Stomach smooth muscle (tissue), 2 donors: ENCODE measurements around the gene XIAP.
"Not testable (repeated sequence)": the region's sequence is repeated elsewhere in the genome, so short reads cannot be mapped to it uniquely, and the experiment has no call there.

Experiments
- H3K27ac ChIP-seq: one replicate; pipeline ENCODE4 v1.7.0; 2013; ENCODE audit warnings: mild to moderate bottlenecking, low read length, inconsistent platforms
- H3K27me3 ChIP-seq, 2 donors: one replicate each; pipeline ENCODE4 v1.7.0; 2013; ENCODE audit warnings: low read length in 2 of 2; ENCODE audit not compliant: insufficient read depth in 2 of 2, control insufficient read depth in 1 of 2
- H3K36me3 ChIP-seq, 2 donors: one replicate each; pipeline ENCODE4 v1.7.0; 2013; ENCODE audit warnings: low read length in 2 of 2; ENCODE audit not compliant: control insufficient read depth in 2 of 2, insufficient read depth in 2 of 2
- H3K4me1 ChIP-seq: one replicate; pipeline ENCODE4 v1.7.0; 2013; ENCODE audit warnings: low read length; ENCODE audit not compliant: control insufficient read depth, insufficient read depth
- H3K4me3 ChIP-seq, 2 donors: one replicate each; pipeline ENCODE4 v1.7.0; 2013; ENCODE audit warnings: low read length in 2 of 2
- H3K9ac ChIP-seq, 2 donors: one replicate each; pipeline ENCODE4 v1.7.0; 2013; ENCODE audit warnings: low read length in 2 of 2, mild to moderate bottlenecking in 1 of 2
- H3K9me3 ChIP-seq, 2 donors: one replicate each; pipeline ENCODE4 v1.7.0; 2013; ENCODE audit warnings: low read length in 2 of 2; ENCODE audit not compliant: control insufficient read depth in 2 of 2
- donor health status: healthy.
- donor health status: Pancreatic carcinoma.

XIAP gene

DNA sequence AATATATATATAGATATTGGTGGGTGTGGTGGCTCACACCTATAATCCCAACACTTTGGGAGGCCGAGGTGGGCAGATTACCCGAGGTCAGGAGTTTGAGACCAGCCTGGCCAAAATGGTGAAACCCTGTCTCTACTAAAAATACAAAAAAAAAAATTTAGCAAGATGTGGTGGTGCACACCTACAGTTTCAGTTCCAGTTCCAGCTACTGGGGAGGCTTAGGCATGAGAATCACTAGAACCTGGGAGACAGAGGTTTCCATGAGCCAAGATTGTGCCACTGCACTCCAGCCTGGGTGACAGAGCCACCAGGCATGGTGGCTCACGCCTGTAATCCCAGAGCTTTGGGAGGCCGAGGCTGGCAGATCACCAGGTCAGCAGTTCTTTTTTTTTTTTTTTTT, 14.7 kb upstream of the XIAP start:
- H3K4me1 ChIP-seq, H3K36me3 ChIP-seq, H3K9me3 ChIP-seq, H3K27me3 ChIP-seq, H3K9ac ChIP-seq, H3K4me3 ChIP-seq, H3K27ac ChIP-seq: not testable (repeated sequence)

DNA sequence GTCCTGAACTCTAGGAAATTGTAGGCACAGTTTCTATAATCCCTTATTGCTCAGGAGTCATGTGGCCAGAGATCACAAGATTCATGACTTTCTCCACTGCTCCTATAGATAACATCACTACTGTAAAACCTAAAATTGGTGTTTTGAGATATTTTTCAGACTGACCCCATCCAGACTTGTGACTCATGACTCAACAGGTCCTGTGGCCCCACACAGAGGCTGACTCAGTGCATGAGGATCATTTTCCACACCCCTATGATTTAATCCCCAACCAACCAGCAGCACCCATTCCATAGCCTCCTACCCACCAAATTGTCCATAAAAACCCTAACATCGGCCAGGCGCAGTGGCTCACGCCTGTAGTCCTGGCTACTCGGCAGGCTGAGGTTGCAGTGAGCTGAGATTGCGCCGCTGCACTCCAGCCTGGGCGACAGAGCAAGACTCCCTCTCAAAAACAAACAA, 13.2 kb upstream of the XIAP start:
- H3K4me3 ChIP-seq, result no peak overlapping the region
- H3K27ac ChIP-seq, result no peak overlapping the region
- H3K27me3 ChIP-seq, result no peaks in the 10 kb centered on the region
- H3K4me1 ChIP-seq, result no peaks in the 10 kb centered on the region
- H3K9ac ChIP-seq, result no peak overlapping the region
- no peaks in the 10 kb centered on the region for H3K36me3 ChIP-seq
- no peaks in the 10 kb centered on the region for H3K9me3 ChIP-seq

DNA sequence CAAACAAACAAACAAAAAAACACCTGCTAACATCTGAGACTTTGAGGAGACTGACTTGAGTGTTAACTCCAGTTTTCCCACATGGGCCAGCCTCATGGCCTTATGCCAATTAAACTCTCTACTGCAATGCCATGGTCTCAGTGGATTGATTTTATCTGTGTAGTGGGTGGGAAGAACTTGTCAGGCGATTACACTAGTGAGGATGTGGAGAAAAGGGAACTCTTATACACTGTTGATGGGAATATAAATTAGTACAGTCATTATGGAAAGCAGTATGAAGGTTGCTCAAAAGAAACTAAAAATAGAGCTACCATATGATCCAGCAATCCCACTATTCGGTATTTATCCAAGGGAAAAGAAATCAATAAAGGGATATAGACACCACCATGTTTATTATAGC, 12.8 kb upstream of the XIAP start:
- Histone ChIP-seq H3K9ac (no peak overlapping the region), H3K4me1 (no peaks in the 10 kb centered on the region), H3K36me3 (no peaks in the 10 kb centered on the region), H3K9me3 (no peaks in the 10 kb centered on the region), H3K4me3 (no peak overlapping the region), H3K27me3 (no peaks in the 10 kb centered on the region), H3K27ac (no peak overlapping the region)

DNA sequence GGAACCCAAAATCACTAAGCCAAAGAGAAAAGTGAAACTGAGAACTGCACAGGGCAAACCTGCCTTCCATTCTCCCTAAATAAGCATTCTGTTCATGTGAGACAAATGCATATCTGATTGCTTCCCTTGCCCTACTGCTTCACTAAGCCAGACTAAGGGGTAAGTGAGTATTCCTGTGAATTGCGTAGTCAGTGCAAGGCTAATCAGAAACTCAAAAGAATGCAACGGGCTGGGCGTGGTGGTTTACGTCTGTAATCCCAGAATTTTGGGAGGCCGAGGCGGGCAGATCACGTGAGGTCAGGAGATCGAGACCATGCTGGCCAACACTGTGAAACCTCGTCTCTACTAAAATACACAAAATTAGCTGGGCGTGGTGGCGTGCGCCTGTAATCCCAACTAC, 10.8 kb upstream of the XIAP start:
- no peaks in the 10 kb centered on the region for H3K9me3 ChIP-seq
- H3K36me3 ChIP-seq, result no peaks in the 10 kb centered on the region
- H3K27me3 ChIP-seq, result no peaks in the 10 kb centered on the region
- no peak overlapping the region for H3K27ac ChIP-seq
- H3K9ac ChIP-seq, result no peak overlapping the region
- H3K4me3 ChIP-seq, result no peak overlapping the region
- H3K4me1 ChIP-seq, result no peaks in the 10 kb centered on the region

DNA sequence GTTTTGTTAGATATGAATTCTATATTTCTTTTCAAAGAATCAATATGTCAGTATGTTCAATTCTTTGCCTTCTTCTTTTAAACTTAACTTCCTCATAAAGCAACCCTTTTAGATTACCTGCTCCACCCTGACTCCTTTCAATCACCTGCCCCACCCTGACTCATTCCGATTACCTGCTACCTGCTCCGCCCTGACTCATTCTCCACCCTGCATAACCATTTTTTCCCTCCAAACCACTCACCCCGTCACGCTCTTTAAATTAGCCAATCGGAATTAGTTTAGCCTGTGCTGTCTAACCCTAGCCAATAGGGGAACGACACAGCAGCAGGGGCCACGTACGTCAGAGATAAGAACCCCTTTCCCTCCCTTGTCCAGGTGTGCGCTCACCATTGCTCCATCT, 9.9 kb upstream of the XIAP start:
- not testable (repeated sequence) for H3K27me3 ChIP-seq, H3K27ac ChIP-seq, H3K9ac ChIP-seq, H3K4me3 ChIP-seq, H3K9me3 ChIP-seq, H3K4me1 ChIP-seq, H3K36me3 ChIP-seq

DNA sequence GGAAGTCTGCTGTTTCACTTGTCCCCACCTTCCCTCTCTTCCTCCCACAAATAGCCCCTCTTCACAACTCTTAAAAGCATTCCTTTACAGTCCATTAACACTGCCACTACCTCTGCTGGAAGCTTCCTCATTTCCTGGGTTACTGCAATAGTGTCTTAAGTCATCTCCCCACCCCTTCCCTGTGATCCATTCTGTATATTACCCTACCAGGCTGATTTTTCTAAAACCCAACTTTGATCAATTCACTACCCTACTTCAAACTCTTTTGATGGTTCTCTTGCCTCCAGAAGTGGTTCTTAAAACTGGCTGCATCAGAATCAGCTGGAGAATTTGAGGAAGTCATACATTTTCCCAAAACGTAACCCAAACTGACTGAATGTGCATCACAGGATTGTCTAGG, 8.8 kb upstream of the XIAP start:
- no peaks in the 10 kb centered on the region for H3K9me3 ChIP-seq
- no peaks in the 10 kb centered on the region for H3K36me3 ChIP-seq
- no peak overlapping the region for H3K27ac ChIP-seq
- H3K4me3 ChIP-seq, result no peak overlapping the region
- no peak overlapping the region for H3K9ac ChIP-seq
- no peaks in the 10 kb centered on the region for H3K4me1 ChIP-seq
- H3K27me3 ChIP-seq, result no peaks in the 10 kb centered on the region

DNA sequence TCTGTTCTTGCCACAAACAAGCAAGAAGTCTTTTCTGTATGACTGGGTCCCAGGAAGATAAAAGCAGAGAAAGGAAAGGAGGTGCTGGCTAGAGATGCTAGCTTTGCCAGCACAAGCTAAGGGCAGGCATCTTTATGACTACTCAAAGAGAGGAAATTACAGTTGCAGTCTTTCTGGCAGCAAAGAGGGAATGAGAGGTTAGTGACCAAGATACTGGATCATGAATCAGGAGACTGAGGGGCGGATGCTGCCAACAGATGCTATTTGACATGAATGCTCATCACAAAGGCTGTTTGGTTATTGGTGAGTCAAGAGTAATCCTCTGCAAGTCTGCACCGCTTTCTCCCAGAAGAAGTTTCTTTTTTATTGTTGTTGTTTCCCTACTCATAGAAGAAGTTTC, 5.5 kb upstream of the XIAP start:
- Histone ChIP-seq H3K9me3 (peaks cover 0 to 3% of the 10 kb centered on the region in 2 donors), H3K4me3 (no peak overlapping the region), H3K27ac (no peak overlapping the region), H3K27me3 (no peaks in the 10 kb centered on the region), H3K9ac (no peak overlapping the region), H3K36me3 (no peaks in the 10 kb centered on the region), H3K4me1 (peaks cover 3% of the 10 kb centered on the region)

DNA sequence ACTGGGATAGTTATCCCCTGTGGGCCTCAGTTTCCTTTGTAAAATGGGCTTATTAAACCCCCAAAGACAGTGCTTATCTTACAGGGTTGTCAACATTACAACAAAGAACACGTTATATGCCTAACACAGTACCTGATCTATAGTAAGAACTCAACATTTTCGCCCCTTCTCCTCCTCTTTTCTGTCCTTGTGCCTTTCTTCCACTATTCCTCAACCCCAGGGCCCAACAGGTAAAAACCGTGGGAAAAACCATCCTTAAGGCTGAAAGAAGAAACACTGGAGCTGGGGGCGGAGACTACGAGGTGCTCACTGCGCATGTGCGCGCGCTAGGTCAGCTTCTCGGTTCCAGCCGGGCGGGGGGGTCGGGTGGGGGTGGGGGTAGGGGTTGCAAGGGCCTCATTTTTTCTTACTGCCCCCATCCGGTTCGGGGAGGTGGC, 426 bp upstream of the XIAP start:
- Histone ChIP-seq H3K9me3 (peaks cover 0 to 3% of the 10 kb centered on the region in 2 donors), H3K4me3 (peak overlapping the region; percentile 57 to 79), H3K4me1 (peaks cover 3% of the 10 kb centered on the region), H3K36me3 (no peaks in the 10 kb centered on the region), H3K9ac (peak overlapping the region in 1 of 2 donors; percentile 61), H3K27me3 (no peaks in the 10 kb centered on the region), H3K27ac (peak overlapping the region; percentile 88)

DNA sequence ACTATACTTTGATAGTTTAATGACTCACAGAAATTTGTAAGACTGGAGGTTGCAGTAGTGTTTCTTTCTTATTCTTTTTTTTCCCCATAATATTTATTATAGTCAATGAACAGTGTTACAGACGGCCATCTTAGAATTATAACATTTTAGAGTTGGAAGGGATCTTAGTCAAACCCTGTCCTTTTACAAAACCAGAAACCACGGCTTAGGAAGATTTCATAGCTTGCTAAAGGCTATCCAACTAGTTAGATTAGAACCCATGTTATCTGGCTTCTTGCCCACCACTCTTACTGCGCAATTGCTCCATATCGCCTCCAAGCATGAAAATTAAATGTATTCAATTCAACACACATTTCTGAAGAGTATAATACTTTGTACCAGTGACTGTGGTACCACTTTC, 1.1 kb downstream of the XIAP start:
- peak overlapping the region; percentile 22 to 86 for H3K9ac ChIP-seq
- peak overlapping the region; percentile 52 to 79 for H3K4me3 ChIP-seq
- H3K36me3 ChIP-seq, result no peaks in the 10 kb centered on the region
- H3K4me1 ChIP-seq, result peaks cover 3% of the 10 kb centered on the region
- H3K27ac ChIP-seq, result peak overlapping the region; percentile 88
- H3K9me3 ChIP-seq, result peaks cover 0 to 3% of the 10 kb centered on the region in 2 donors
- H3K27me3 ChIP-seq, result no peaks in the 10 kb centered on the region

DNA sequence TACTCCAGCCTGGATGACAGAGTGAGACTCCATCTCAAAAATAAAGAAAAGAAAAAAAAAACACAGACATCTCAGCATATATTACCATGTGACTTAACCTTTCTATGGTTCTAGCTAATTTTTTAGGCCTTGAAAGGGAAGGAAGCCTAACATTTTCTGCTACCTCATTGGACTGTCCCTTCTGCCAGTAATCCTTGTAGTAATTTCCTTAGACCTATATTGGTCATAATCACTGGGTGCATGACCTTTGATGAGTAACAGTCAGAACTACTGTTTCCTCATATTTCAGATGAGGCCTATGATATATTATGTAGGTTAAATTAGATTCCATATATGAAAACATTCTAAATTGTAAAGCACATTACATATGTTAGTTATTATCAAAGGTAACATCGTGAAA, 9.6 kb downstream of the XIAP start:
- H3K9me3 ChIP-seq, result no peaks in the 10 kb centered on the region
- no peak overlapping the region for H3K4me3 ChIP-seq
- no peak overlapping the region for H3K27ac ChIP-seq
- no peaks in the 10 kb centered on the region for H3K4me1 ChIP-seq
- no peaks in the 10 kb centered on the region for H3K27me3 ChIP-seq
- H3K36me3 ChIP-seq, result no peaks in the 10 kb centered on the region
- H3K9ac ChIP-seq, result no peak overlapping the region

DNA sequence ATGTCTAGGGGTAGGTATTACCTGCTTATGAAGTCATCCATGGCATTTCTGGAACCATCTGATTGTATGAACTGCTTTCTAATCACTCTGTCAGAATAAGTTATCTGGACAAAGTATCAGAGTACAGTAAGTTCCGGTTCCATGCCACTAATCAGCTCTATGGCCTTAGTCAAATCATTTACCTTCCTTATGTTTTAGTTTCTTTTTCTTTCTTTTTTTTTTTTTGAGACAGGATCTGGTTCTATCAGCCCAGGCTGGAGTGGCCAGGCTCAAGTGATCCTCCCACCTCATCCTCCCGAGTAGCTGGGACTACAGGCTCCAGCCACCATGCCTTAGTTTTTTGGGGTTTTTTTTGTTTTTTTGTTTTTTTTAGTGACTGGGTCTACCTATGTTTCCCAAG, 11.5 kb downstream of the XIAP start:
- H3K9me3 ChIP-seq, result no peaks in the 10 kb centered on the region
- no peaks in the 10 kb centered on the region for H3K4me1 ChIP-seq
- H3K27me3 ChIP-seq, result no peaks in the 10 kb centered on the region
- no peaks in the 10 kb centered on the region for H3K36me3 ChIP-seq
- no peak overlapping the region for H3K4me3 ChIP-seq
- H3K27ac ChIP-seq, result no peak overlapping the region
- no peak overlapping the region for H3K9ac ChIP-seq
